KBM-7 (cell line): ENCODE data around the gene EFEMP2.

ENCODE experiments used
- DNase-seq: peaks from one replicate; pipeline ENCODE4 v3.0.0-alpha.2; 2015
- in situ Hi-C: fragments of 300-500 bp; cut with MboI; formaldehyde crosslinking; loops from 2 replicates; pipeline ENCODE4 v1.14.3; 2020; ENCODE audit warnings: low sequenced_read_pairs, low pct_unique_long_range_greater_than_20kb, mixed read lengths

The EFEMP2 gene

GRCh38 chr11:65859095-65859811 lies 13.3 kb downstream of the EFEMP2 start:
- DNase-seq, result peak; percentile 97
- in situ Hi-C loops, result no loop called here

DNA sequence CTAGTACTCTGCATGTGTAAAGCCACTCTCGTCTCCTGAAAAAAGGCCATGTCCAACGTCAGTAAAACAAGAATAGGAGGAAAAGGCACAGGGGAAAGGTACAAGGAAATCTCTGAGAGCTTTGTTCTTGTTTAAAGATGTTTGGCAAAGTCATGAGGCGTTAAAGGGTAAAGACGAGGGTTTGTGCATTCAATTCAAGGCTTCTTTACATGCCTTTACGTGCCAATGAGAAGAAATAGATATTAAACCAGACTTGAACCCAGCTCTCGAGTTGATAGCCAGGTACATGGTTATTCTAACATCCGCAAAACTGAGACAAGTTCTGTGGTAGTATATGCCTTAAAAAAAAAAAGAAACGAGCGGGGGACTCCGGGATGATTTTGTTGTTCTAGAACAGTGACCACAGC lies 13.9 kb downstream of the EFEMP2 start:
- in situ Hi-C loops, result no loop called here

GRCh38 chr11:65857853-65858680 lies 14.5 kb downstream of the EFEMP2 start, which contains the start of gene CFL1:
TSS of gene CFL1 (minus strand) at chr11:65858180. CDS start at chr11:65858099, 81 bp downstream.
- in situ Hi-C loops, result no loop called here
- peak; percentile 99 for DNase-seq

More for the DNA sequence above, 13.9 kb downstream of the EFEMP2 start:
- DNase-seq, result no peak

DNA sequence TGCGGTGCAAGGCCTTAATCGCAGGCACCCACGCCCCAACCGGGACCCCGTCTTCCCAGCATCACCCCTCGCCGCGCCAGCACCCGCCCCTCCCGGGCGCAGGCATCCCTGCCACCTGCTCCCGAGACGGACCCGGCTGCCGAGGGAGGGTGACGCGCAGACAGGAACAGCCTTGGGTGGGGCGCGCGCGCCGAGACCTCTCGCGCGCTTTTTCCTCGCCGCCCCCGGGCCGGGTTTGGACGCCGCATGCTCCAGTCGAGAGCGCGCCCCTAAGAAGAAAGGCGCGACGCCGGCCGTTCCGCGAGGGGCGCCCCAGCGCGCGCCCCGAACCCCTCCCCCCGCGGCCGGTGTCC lies 15.1 kb downstream of the EFEMP2 start:
- in situ Hi-C loops, result no loop called here
- DNase-seq, result no peak

GRCh38 chr11:65856689-65857499 lies 15.7 kb downstream of the EFEMP2 start:
- peak; percentile 83 for DNase-seq
- in situ Hi-C loops, result no loop called here

GRCh38 chr11:65855927-65856363 lies 16.7 kb downstream of the EFEMP2 start:
- no peak for DNase-seq
- in situ Hi-C loops, result no loop called here

DNA sequence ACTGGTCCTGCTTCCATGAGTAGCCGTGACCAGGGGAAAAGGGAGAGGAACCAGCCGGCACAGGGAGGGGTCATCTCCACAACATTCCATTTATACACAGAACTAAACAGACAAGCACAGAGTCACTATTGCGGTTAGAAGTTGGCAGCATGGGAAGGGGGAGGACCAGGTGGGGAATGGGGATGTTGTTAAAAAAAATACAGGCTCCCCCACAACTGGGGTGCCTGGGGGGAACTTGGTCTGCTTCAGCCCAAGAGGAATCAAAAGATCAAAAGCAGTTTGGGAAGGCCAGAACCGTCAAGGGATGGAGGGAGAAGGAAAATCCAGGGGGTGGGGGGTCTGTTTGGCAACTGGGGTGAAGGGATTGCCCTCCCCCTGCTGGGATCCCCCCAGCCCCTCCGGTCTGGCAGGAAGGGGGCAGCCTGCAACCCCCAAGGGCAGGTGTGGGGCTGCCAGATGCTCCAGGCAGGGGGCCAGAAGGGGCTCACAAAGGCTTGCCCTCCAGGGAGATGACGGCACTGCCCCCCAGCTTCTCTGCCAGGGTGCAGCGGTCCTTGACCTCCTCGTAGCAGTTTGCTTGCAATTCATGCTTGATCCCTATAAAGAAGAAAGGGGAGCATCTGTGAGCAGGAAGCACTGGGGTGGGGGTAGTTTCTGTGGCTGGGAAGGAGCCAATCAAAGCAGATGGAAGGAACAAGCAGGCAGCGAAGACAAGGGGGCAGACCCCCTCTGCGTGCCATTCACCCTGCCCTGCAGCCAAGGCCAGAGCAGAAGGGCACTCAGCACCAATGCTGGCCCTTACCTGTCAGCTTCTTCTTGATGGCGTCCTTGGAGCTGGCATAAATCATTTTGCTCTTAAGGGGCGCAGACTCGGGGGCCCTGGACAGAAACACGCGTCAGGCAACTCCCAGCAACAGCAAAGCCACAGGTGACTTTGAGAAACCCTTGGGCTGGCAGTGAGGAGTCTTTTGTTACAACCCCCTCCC lies 17.5 kb downstream of the EFEMP2 start:
- in situ Hi-C loops, result no loop called here

DNA sequence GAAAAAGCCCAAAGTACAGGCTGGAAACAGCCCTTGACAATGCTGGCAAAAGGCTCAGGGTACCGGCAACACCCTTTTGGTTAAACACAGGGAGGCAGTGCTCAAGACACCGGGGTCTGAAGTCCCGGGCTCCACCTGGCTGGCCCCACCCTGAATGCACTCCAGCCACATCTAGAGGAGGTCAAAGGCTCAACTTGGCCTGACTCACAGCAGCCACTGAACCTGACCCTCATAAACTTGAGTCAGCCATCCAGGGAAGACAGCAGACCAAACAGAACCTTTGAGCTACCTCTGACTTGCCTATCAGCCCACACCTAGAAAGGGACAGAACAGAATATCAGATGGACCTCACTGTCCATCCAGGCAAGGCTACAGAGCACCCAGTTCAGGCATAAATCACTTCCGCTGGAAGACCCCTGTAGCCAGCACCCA lies 18.4 kb downstream of the EFEMP2 start:
- no peak for DNase-seq
- in situ Hi-C loops, result no loop called here

More for the DNA sequence above, 17.5 kb downstream of the EFEMP2 start:
- no peak for DNase-seq

DNA sequence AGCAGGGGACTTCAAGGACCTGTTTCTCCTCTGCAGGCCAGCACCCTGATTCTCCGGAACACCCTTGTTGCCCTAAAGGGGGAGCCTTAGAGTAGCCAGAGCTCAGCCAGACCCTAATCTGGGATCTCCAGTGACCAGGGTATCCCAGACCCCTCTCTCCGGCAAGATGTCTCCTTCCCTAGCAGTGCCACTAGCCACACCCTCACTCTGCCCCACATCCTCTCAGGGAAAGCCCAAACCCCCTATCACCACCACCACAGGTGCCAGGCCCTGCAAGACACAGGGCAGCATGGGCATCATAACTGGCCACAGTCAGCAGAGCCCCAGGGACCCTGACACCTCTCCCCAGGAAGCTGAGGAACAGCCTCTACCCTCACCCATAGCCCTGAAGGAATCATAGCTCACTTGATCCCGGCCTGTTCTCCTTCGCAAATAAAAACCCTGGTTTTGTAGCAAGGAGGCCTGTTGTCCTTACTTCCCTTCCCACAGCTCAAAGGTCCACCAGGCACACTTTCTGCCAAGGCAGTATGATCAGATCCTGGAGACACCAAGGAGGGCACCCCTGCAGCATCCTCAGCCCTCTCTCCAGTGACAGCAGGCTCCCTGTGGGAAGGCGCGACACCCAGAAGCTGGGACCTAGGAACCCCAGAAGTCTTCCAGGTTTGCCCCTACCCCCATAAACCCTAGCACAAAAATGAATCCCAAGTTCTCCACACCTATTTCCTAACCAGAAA lies 19.2 kb downstream of the EFEMP2 start:
- in situ Hi-C loops, result no loop called here
- DNase-seq, result no peak

DNA sequence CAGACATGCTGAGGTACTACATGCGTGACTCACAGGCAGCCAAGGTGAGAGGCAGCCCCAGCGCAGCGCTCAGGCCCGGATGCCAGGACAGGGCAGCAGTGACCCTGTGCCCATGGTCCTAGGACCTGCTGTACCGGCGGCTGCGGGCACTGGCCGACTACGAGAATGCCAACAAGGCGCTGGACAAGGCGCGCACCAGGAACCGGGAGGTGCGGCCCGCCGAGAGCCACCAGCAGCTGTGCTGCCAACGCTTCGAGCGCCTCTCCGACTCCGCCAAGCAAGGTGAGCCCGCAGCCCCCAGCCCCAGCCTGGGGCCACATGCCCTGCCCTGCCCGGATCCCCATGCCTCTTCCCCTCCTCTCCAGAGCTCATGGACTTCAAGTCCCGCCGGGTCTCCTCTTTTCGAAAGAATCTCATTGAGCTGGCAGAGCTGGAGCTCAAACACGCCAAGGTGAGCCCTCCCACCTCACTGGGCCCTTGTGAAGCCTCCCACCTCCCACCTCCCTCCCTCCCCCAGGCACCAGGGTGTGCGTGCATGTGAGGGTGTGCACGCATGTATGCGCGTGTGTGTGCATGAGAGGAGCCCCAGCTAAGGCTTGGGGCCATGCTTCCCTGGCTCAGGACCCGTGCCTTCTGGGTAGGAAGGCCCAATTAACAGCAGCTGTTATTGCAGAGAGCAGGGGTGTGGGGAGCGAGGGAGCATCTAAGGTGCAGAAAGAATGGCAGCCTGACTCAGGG lies 19.9 kb downstream of the EFEMP2 start:
- in situ Hi-C loops, result no loop called here

GRCh38 chr11:65851811-65852507 lies 20.6 kb downstream of the EFEMP2 start:
- DNase-seq, result no peak
- in situ Hi-C loops, result no loop called here

More for the DNA sequence above, 19.9 kb downstream of the EFEMP2 start:
- no peak for DNase-seq

DNA sequence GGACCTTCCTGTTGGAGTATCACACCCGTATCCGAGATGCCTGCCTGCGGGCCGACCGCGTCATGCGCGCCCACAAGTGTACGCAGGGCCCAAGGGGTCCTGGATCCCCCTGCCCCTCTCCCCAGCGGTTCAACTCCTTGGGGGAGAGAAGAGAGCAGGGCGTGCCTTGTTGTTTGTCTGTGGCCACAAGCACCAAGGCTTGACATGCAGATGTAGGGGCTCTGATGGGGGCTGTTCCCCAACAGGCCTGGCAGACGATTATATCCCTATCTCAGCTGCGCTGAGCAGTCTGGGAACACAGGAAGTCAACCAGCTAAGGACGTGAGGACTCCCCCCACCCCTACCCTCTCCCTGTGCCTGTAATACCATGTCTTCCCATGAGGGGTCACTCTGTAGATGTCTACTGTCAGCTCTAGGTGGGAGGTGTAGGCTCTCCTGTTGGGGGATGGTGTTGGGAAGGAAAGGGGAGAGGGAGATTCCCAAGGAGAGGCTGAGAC lies 21.5 kb downstream of the EFEMP2 start:
- in situ Hi-C loops, result no loop called here
- DNase-seq, result peak; percentile 77

DNA sequence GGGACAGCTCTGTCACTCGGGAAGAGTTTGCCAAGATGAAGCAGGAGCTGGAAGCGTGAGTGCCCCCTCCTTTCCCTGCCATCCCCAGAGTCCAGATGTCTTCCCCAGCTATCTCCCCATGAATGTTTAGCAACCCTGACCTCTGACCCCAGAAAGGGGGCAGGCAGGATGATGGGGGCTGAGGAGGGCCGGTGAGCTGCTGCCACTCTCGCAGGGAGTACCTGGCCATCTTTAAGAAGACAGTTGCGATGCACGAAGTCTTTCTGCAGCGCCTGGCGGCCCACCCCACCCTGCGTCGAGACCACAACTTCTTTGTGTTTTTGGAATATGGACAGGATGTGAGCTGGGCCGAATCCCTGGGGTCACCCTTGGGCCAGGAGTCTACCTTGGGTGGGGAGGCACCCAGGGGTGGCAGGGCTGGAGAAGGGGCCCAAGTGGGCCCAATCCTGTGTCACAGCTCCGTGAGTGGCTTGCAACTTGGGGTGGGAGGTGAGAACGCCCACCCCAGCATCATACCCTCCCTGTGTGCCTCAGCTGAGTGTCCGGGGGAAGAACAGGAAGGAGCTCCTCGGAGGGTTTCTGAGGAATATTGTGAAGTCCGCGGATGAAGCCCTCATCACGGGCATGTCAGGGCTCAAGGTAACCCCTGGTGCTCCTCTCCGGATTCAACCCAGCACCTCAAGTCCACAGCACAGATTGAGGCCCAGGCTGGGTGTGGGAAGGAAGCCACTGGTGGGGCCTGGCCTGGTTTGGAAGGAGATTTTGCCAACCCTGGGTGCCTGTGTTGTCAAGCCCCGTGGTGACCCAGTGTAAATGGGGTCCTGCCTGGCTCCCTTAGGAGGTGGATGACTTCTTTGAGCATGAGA lies 22.1 kb downstream of the EFEMP2 start:
- no peak for DNase-seq
- in situ Hi-C loops, result no loop called here

DNA sequence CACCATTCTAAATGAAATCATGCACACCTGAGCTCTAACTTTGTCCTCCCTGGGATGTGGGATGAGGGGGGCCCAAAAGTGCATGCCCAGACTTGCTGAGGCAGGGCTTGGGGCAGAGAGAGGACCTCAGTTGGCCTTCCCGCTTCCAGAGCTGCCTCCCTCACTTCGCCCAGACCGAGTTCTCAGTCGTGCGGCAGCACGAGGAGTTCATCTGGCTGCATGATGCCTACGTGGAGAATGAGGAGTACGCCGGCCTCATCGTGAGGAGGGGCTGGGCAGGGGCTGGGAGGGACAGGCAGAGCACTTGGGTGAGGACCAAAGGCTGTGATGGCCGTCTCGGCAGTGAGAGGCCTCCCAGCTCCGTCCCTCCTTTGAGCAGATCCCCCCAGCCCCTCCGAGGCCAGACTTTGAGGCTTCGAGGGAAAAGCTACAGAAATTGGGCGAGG lies 22.8 kb downstream of the EFEMP2 start:
- no peak for DNase-seq
- in situ Hi-C loops, result no loop called here

DNA sequence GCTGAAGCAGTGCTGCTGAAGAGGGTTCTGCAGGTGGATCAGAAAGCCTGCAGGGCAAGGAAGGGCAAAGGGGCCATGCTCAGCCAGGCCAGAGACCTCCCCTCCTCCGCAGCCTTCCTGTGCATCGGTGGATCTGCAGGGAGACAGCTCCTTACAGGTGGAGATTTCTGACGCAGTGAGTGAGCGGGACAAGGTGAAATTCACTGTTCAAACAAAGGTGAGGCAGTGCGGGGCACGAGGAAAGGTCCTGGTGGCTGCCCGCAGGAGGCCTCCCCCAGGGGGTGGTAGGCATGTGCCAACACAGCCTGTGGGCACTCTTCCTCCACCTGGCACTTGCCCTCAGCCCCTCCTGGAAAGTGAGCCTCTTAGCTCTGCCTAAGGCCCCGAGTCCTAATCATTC lies 23.2 kb downstream of the EFEMP2 start:
- in situ Hi-C loops, result no loop called here
- no peak for DNase-seq
